H7 (cell line): ENCODE measurements around the gene RDX. TPM values are rescaled to one million over a fixed set of nuclear protein-coding genes. Genes with fewer than 3 reads are reported as not detected.

Experiments
- DNase-seq: peaks from one replicate; pipeline ENCODE4 v3.0.0; 2012
- H3K27me3 ChIP-seq: 2 replicates; pipeline ENCODE4 v1.6.0; 2011; ENCODE audit warnings: mild to moderate bottlenecking, low read length; ENCODE audit not compliant: control insufficient read depth, insufficient read depth
- H3K36me3 ChIP-seq: replicated peaks from 2 replicates; pipeline ENCODE4 v1.5.1; 2011; ENCODE audit warnings: low read length; ENCODE audit not compliant: control insufficient read depth, insufficient read depth
- H3K4me3 ChIP-seq: 2 replicates; pipeline ENCODE4 v1.5.1; 2011; ENCODE audit warnings: low read depth, mild to moderate bottlenecking, control low read depth, low read length, moderate library complexity; ENCODE audit not compliant: insufficient read depth
- total RNA-seq: library from RNA; depleted of rRNA; stranded (reverse); fragments of >200 nt; shearing (Covaris generic); gene quantifications from 2 replicates; pipeline ENCODE4 v1.2.3, GENCODE V29; 2014

Gene RDX
- total RNA-seq, 1 experiment from 2014 or later: 64.6 TPM

DNA sequence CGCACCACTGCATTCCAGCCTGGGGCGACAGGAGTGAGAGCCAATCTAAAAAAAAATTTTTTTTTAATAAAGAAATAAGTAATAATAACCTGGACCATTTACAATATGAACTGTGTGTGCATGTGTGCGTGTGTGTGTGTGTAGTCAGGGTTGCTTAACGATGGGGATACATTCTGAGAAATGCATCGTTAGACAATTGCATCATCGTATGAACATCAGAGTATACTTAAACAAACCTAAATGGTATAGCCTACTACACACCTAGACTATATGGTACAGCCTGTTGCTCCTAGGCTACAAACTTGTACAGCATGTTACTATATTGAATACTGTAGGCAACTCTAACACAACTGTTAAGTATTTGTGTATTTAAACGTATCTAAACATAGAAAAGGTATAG lies 26.4 kb downstream of the RDX start:
- no peak for DNase-seq
- no peaks in the 10 kb centered on the region for H3K27me3 ChIP-seq
- no peak overlapping the region for H3K4me3 ChIP-seq
- peaks cover 1% of the 10 kb centered on the region; the same call in 1 of the 2 replicates for H3K36me3 ChIP-seq

DNA sequence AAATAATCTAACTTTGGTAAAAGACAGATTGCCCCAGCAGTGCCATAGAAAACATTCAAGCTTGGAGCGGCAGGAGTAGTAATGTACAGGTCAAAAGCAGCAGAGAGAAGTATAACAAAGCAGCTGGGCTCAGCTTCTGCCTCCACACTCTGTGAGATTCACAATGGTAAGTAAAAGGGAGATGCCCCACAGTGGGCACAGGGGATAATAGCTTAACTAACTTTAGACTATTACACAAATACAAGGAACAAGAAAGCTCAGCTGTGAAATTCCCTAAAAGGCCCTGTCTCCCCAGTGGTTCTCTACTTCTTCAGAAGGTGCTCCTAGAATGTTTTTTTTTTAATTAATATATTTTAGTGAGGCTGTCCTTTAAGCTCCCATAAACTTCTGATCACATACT lies 28.0 kb downstream of the RDX start:
- DNase-seq: no peak
- peaks cover 1% of the 10 kb centered on the region; the same call in 1 of the 2 replicates for H3K36me3 ChIP-seq
- no peaks in the 10 kb centered on the region for H3K27me3 ChIP-seq
- H3K4me3 ChIP-seq: no peak overlapping the region

DNA sequence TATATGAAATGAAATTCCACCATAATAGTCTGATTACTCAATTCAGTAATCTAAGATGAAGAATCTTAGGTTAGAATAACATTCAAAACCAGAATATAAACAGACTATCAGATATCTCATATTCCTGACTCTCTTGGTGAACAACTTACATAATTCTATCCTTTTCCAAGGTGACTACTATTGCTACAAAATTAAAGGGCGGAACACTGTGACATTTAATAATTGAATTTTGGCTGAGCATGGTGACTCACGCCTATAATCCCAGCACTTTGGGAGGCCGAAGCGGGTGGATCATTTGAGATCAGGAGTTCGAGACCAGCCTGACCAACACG lies 34.4 kb downstream of the RDX start:
- H3K4me3 ChIP-seq: no peak overlapping the region
- DNase-seq: no peak
- no peaks in the 10 kb centered on the region; the same call in 1 of the 2 replicates for H3K36me3 ChIP-seq

DNA sequence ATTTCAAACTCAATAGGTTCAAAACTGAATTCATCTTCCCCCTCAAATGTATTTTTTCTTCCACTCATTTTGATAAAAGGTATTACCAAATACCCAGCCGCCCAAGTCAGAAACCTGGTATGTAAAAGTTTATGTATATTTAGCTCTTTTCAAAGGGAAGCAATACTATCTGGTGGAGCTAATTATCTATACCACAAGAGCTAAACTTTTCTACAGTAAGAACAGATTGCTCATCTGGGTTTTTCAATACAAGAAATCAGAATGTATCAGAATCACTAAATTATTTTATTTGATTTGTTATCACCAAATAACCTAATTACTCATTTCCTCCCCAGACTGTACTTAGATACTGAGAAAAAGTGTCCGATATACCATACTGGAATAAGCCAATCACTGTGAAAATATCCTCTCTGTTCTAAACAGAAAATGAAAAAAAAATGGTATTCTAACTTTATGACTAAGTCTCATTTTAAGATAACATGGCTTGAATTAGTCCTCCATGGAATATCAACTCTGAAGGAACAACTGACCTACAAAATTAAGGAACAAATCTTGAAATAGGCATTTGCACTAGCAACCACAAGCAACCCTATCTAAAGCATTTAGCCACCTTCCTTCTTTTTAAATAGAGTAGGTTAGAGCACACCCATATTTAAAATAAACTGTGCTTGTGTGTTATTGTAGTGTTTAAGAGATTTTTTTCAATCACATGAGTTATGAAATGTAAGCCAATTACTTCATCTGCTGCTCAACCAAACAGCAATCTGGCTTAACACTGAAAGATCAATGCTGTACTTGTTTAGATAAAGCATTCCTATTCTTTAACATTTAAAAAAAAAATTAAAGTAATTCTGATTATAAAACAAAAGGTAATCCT lies 35.0 kb downstream of the RDX start:
- H3K27me3 ChIP-seq: no peaks in the 10 kb centered on the region
- no peak for DNase-seq
- peaks cover 2% of the 10 kb centered on the region for H3K36me3 ChIP-seq
- no peak overlapping the region for H3K4me3 ChIP-seq

More for the DNA sequence above, 34.4 kb downstream of the RDX start:
- no peaks in the 10 kb centered on the region for H3K27me3 ChIP-seq

DNA sequence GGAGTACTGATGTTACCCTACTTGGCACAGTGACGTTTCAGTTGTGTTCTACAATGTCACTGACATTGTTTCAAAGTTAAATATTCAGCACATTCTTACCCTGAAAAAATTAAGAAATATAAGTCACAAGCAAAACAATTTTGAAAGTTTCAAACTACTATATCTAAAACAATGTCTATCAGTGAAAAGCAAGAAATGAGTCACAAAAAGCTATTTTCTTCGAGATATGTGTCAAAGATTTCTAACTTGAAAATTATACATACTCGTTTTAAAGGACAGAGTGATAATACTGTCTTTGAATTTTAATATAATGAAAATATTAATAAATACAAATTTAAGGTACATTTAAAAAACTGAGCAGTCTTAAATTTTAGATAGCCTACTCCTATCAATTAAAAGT lies 42.9 kb downstream of the RDX start:
- Histone ChIP-seq H3K4me3 (no peak overlapping the region), H3K27me3 (no peaks in the 10 kb centered on the region), H3K36me3 (peaks cover 6% of the 10 kb centered on the region)
- no peak for DNase-seq

DNA sequence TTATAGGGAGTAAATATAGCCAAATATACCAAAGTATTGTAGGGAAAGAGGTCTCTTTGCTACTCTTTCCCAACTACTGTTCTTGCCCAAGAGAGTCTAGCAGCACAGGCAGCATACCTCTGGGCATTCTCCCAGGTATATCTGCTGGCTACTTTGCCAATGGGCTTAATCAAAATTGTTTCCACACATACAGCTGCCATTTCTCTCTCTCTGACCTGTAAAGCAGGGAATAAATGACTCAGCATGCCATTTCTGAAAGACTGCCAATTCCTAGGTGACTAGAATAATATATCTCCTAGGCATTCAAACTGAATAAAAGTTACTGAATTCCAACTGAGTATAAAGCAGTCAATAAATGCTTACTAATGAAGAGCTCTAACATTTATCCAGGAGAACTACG lies 44.6 kb downstream of the RDX start:
- no peak for DNase-seq
- no peak overlapping the region for H3K4me3 ChIP-seq
- no peaks in the 10 kb centered on the region for H3K27me3 ChIP-seq
- H3K36me3 ChIP-seq: peaks cover 6% of the 10 kb centered on the region

DNA sequence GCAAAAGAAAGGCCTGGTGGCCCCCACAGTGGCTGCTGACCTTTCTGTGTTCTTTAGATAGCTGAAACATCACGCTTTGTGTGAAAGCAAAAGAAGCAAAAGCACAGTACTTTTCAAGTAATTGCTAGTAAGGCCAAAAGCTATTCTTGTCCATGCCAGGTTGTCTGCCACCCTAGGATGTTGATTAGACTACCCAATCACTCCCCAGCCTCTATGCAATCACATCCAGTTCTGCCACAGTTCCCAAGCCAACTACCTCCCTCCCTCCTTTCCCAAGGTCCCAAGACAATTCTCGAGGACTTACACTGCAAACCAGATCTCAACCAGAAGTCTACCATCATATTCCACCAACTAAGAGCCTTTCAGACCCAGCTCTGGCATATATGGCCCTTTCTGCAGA lies 46.2 kb downstream of the RDX start:
- no peak overlapping the region for H3K4me3 ChIP-seq
- H3K27me3 ChIP-seq: no peaks in the 10 kb centered on the region
- DNase-seq: no peak
- peaks cover 6% of the 10 kb centered on the region for H3K36me3 ChIP-seq

DNA sequence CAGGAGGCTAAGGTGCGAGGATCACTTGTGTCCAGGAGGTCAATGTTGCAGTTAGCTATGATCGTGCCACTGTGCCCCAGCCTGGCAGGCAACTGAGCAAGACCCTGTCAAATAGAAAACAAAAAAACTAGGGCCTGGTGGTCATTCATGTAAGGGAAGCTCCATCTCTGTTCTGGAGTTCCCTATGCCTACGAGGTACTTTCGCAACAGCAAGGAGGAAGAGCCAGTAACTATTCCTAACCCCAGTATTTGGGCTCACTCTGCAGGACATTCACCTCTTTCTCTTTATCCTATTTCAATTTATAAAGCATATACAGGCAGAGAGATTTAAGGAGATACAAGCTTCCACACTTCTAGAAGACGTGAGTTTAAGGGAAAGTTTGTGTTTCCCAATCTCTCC lies 46.6 kb downstream of the RDX start:
- Histone ChIP-seq H3K4me3 (no peak overlapping the region), H3K27me3 (no peaks in the 10 kb centered on the region), H3K36me3 (peaks cover 5% of the 10 kb centered on the region)
- DNase-seq: no peak

DNA sequence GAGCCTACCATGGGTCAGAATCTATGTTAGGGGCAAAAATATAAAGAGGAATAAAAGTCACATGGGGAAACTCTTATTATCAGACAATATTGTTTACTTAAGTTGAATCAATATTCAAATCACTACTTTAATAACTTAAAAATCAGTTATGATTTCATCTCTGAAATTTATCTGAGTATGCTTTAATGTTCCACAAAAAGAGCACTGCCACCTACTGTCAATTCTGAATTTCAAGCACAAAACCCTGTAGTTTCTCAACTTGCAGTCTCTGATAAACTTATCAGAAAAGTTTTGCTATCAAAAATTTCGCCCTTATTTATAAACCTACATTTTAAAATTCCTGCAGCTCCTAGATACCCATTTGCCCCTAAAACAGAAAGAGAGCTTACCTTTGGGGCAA lies 47.3 kb downstream of the RDX start:
- Histone ChIP-seq H3K27me3 (no peaks in the 10 kb centered on the region), H3K36me3 (peaks cover 4% of the 10 kb centered on the region), H3K4me3 (no peak overlapping the region)
- DNase-seq: no peak

DNA sequence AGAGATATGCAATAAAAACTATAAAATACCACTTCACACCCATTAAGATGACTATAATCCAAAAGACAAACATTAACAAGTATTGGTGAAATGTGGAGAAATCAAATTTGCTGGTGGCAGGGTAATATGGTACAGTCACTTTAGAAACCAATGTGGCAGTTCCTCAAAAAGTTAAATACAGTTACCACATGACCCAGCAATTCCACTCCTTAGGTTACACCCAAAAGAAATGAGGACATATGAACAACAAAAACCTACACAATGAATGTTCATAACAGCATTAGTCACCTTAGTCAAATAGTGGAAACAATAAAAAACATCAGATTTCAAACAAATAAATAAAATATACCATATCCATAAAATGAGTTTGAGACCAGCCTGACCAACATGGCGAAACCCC lies 52.6 kb downstream of the RDX start:
- no peaks in the 10 kb centered on the region for H3K27me3 ChIP-seq
- H3K36me3 ChIP-seq: peaks cover 1% of the 10 kb centered on the region; the same call in 1 of the 2 replicates

DNA sequence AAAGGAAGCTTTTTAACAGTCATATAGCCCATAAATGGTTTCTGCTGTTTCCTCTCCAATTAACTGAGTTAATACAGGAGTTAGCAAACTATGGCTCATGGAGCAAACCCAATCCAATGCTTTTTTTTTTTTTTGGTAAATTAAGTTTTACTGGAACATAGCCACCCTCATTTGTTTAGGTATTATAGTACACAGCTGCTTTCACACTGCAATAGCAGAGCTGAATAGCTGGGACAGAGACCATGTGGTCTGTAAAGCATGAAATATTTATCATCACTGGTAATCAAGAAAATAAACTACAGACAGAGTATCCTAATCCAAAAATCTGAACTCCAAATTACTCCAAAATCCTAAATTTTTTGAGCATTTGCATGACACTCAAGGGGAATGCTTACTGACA lies 53.7 kb downstream of the RDX start:
- no peak for DNase-seq
- Histone ChIP-seq H3K27me3 (no peaks in the 10 kb centered on the region), H3K36me3 (0 out of 2 replicates have a peak, but pooled peaks cover 1% of the 10 kb centered on the region)

More for the DNA sequence above, 52.6 kb downstream of the RDX start:
- no peak for DNase-seq
- H3K4me3 ChIP-seq: no peak overlapping the region

DNA sequence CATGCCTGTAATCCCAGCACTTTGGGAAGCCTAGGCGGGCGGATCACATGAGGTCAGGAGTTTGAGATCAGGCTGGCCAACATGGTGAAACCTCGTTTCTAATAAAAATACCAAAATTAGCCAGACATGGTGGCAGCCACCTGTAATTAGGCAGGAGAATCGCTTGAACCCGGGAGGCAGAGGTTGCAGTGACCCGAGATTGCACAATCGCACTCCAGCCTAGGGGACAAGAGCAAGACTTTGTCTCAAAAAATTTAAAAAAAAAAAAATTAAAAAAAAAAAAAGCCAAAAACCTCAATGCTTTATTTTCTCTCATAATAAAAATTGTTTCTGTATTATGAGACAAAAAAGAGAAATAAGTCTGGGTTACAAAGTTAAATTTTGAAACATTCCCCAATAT lies 54.2 kb downstream of the RDX start:
- no peak overlapping the region for H3K4me3 ChIP-seq
- no peaks in the 10 kb centered on the region for H3K27me3 ChIP-seq
- no peaks in the 10 kb centered on the region for H3K36me3 ChIP-seq
- no peak for DNase-seq

More for the DNA sequence above, 53.7 kb downstream of the RDX start:
- no peak overlapping the region for H3K4me3 ChIP-seq

DNA sequence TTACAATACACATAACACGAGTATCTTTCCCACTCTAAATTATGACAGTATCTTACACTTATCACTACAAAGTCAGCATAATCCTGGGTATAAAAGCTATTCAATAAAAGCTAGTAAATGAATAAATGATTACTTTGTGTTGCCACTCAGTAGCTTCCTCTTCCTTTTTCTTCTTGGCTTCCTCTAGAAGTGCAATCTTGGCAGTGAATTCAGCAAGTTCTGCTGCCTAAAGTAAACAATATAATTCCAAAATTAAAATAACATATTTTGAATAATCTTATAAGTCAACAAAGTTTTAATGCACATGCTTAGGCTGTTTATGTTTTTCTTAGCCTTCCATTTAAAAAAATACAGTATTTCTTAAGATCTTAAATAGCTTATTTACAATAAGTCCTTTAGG lies 60.4 kb downstream of the RDX start:
- no peak overlapping the region for H3K4me3 ChIP-seq
- H3K27me3 ChIP-seq: no peaks in the 10 kb centered on the region
- DNase-seq: no peak
- H3K36me3 ChIP-seq: peaks cover 8% of the 10 kb centered on the region

DNA sequence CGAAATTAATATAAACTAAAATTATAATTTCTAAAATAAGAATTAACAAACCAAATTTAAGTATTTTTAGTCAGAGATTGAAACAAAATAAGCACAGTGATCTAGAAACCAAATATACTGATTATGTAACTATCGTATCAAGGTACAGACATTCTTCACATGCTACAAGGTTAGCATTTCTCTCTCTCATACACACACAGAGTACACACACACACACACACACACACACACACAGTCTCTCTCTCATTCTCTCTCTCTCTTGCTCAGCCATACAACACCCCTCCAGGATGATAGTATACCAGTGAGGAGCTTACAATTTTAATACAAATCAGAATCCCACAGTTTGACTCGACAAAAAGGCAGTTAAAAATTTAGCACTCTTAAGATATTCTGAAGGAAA lies 66.0 kb downstream of the RDX start:
- Histone ChIP-seq H3K4me3 (no peak overlapping the region), H3K36me3 (peaks cover 5% of the 10 kb centered on the region), H3K27me3 (no peaks in the 10 kb centered on the region)
- no peak for DNase-seq

DNA sequence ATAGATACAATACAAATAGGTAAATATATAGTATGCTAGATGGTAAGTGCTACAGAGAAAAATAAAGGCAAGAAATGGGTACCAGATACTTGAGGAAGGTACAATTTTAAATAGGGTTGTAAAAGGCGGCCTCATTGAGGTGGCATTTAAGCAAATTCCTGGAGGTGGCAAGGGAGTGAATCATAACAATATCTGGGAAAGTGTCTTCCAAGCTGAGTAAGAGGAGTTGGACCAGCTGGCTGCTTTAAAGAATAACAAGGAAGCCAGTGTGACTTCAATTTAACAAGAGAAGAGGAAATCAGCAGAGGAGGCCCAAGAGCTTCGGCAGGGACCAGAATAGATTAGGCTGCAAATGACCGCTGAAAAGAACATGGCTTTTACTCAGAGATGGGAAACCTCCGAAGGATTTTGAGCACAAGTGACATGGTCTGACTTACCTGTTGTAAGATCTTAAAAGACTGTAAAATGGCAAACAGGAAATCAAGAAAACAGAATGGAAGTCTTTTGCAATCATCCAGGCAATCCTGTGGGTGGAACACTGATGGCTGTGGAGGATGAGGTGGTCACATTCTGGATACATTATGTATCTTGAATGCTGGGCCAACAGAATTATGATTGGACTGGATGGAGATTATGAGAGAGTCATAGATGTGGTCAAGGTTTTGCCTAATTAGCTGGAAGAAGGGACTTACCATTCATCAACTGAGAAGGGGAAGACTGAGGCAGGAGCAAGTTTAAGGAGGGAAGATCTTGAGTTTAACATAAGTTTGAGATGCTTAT lies 77.2 kb downstream of the RDX start:
- H3K36me3 ChIP-seq: no peaks in the 10 kb centered on the region
- H3K27me3 ChIP-seq: no peaks in the 10 kb centered on the region
- DNase-seq: no peak

More for the DNA sequence above, 77.2 kb downstream of the RDX start:
- no peak overlapping the region for H3K4me3 ChIP-seq
